ENCODE data around the gene OVOL3.

The OVOL3 gene

DNA sequence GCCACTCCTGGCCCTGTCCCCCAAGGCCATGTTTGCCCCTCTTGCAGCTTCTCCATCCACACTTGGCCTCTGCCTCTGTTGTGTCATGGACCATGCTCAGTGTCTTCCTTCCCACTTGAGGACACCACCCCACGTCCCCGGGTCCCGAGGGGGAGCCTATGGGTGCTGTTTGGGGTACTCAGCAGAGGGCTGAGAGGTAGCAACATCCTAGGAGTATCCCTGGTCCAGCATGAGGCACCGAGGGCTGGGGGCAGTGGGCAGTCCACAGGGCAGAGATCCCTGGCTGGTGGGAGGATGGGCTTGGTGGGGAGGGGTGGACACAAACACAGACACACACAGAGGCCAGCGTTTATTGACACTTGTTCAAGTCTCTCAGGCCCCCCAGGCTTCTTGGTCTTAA lies 39.6 kb downstream of the OVOL3 start:
- H3K4me1 ChIP-seq (ENCODE audit: control insufficient read depth, low read length) = no peaks in the 10 kb centered on the region
- H3K4me2 ChIP-seq (ENCODE audit: low read length) = no peak overlapping the region
- H4K20me1 ChIP-seq (ENCODE audit: control insufficient read depth, insufficient read depth, low read depth, low read length) = no peaks in the 10 kb centered on the region
- H3K9me2 ChIP-seq (replicated peaks; ENCODE audit: control insufficient read depth, low read length) = no peaks in the 10 kb centered on the region
- H3K9me3 ChIP-seq (ENCODE audit: control insufficient read depth, insufficient read depth, low read length) = no peaks in the 10 kb centered on the region
- H3K27me3 ChIP-seq (ENCODE audit: control insufficient read depth, low read length) = no peaks in the 10 kb centered on the region
- no peak overlapping the region for H3K4me3 ChIP-seq (ENCODE audit: low read length)
- H3K36me3 ChIP-seq (ENCODE audit: control insufficient read depth, low read length) = peaks cover 28% of the 10 kb centered on the region
- no peak for TF ChIP-seq EZH2phosphoT487 (IDR thresholded peaks at IDR 0.05; ENCODE audit: borderline replicate concordance, low read length)
- TF ChIP-seq, protein P1, sequence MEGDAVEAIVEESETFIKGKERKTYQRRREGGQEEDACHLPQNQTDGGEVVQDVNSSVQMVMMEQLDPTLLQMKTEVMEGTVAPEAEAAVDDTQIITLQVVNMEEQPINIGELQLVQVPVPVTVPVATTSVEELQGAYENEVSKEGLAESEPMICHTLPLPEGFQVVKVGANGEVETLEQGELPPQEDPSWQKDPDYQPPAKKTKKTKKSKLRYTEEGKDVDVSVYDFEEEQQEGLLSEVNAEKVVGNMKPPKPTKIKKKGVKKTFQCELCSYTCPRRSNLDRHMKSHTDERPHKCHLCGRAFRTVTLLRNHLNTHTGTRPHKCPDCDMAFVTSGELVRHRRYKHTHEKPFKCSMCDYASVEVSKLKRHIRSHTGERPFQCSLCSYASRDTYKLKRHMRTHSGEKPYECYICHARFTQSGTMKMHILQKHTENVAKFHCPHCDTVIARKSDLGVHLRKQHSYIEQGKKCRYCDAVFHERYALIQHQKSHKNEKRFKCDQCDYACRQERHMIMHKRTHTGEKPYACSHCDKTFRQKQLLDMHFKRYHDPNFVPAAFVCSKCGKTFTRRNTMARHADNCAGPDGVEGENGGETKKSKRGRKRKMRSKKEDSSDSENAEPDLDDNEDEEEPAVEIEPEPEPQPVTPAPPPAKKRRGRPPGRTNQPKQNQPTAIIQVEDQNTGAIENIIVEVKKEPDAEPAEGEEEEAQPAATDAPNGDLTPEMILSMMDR (IDR thresholded peaks at IDR 0.05; ENCODE audit: low read depth, low read length, poor library complexity, severe bottlenecking) = no peak
- H3K79me2 ChIP-seq (ENCODE audit: control insufficient read depth, low read length) = no peaks in the 10 kb centered on the region
- H3F3A ChIP-seq (ENCODE audit: control insufficient read depth, insufficient read depth) = no peaks in the 10 kb centered on the region
- no peak overlapping the region for H3K27ac ChIP-seq (ENCODE audit: low read depth, low read length)

- no peaks in the 10 kb centered on the region for H3K27me3 ChIP-seq (ENCODE audit: control insufficient read depth, low read length)
- no peaks in the 10 kb centered on the region for H3K4me1 ChIP-seq (ENCODE audit: control insufficient read depth, low read length)
- peaks cover 20% of the 10 kb centered on the region for H3K36me3 ChIP-seq (ENCODE audit: control insufficient read depth, low read length)
- H3K79me2 ChIP-seq (ENCODE audit: control insufficient read depth, low read length) = no peaks in the 10 kb centered on the region
- no peak overlapping the region for H3K4me2 ChIP-seq (ENCODE audit: low read length)
- H3K9me3 ChIP-seq (ENCODE audit: control insufficient read depth, insufficient read depth, low read length) = no peaks in the 10 kb centered on the region
- no peaks in the 10 kb centered on the region for H4K20me1 ChIP-seq (ENCODE audit: control insufficient read depth, insufficient read depth, low read depth, low read length)
- H3K9me2 ChIP-seq (replicated peaks; ENCODE audit: control insufficient read depth, low read length) = no peaks in the 10 kb centered on the region
- no peak overlapping the region for H3K27ac ChIP-seq (ENCODE audit: low read depth, low read length)
- H3F3A ChIP-seq (ENCODE audit: control insufficient read depth, insufficient read depth) = no peaks in the 10 kb centered on the region
- H3K4me3 ChIP-seq (ENCODE audit: low read length) = no peak overlapping the region
- TF ChIP-seq, protein P1 (IDR thresholded peaks at IDR 0.05; ENCODE audit: low read depth, low read length, poor library complexity, severe bottlenecking) = no peak
- TF ChIP-seq EZH2phosphoT487 (IDR thresholded peaks at IDR 0.05; ENCODE audit: borderline replicate concordance, low read length) = no peak
Observed at GRCh38 chr19:36151144-36152018, 40.4 kb downstream of the OVOL3 start.

DNA sequence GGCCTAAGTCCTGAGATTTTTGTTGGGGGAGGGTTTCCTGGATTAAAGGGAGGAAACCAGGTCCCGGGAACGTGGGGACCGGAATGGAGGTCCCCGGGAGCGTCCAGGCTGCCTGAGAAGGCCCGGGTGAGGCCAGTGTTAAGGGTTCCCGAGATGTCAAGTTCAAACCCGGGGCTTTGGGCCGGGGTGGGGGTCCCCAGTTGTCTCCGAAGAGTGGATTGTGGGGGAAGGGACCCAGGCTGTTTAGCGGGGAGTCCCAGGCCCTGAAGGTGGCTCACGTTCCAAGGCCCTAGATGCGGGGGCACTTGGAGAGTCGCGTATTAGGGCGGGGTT lies 41.0 kb downstream of the OVOL3 start:
- Histone ChIP-seq H3K27ac (ENCODE audit: low read depth, low read length) (no peak overlapping the region), H3K9me2 (replicated peaks; ENCODE audit: control insufficient read depth, low read length) (no peaks in the 10 kb centered on the region), H3K4me1 (ENCODE audit: control insufficient read depth, low read length) (no peaks in the 10 kb centered on the region), H4K20me1 (ENCODE audit: control insufficient read depth, insufficient read depth, low read depth, low read length) (no peaks in the 10 kb centered on the region), H3F3A (ENCODE audit: control insufficient read depth, insufficient read depth) (no peaks in the 10 kb centered on the region), H3K27me3 (ENCODE audit: control insufficient read depth, low read length) (no peaks in the 10 kb centered on the region), H3K9me3 (ENCODE audit: control insufficient read depth, insufficient read depth, low read length) (no peaks in the 10 kb centered on the region), H3K79me2 (ENCODE audit: control insufficient read depth, low read length) (no peaks in the 10 kb centered on the region), H3K4me3 (ENCODE audit: low read length) (no peak overlapping the region), H3K36me3 (ENCODE audit: control insufficient read depth, low read length) (peaks cover 19% of the 10 kb centered on the region), H3K4me2 (ENCODE audit: low read length) (no peak overlapping the region)
- TF ChIP-seq, protein P1 (IDR thresholded peaks at IDR 0.05; ENCODE audit: low read depth, low read length, poor library complexity, severe bottlenecking) = no peak
- no peak for TF ChIP-seq EZH2phosphoT487 (IDR thresholded peaks at IDR 0.05; ENCODE audit: borderline replicate concordance, low read length)
